ENCODE data around the gene HOXB9.

HOXB9 gene

GRCh38 chr17:48596000-48596734 is 30.0 kb downstream of the HOXB9 start:
- Histone ChIP-seq H3K27ac (ENCODE audit: low read depth in 2 of 2, low read length in 2 of 2) (no peak overlapping the region), H3K9me3 (ENCODE audit: control insufficient read depth in 2 of 2, low read length in 2 of 2) (no peaks in the 10 kb centered on the region), H3K9ac (ENCODE audit: low read depth in 1 of 2, low read length in 2 of 2) (peak overlapping the region; percentile 14 to 73), H3K4me3 (ENCODE audit: low read length in 2 of 2) (peak overlapping the region; percentile 53 to 70), H3K27me3 (ENCODE audit: control insufficient read depth in 2 of 2, insufficient read depth in 2 of 2, low read length in 2 of 2) (peaks cover 0 to 8% of the 10 kb centered on the region in 2 donors), H3K36me3 (ENCODE audit: control insufficient read depth in 2 of 2, insufficient read depth in 2 of 2, low read length in 2 of 2) (peaks cover 23 to 29% of the 10 kb centered on the region in 2 donors), H3K4me1 (ENCODE audit: control insufficient read depth in 2 of 2, insufficient read depth in 2 of 2, low read length in 2 of 2) (peaks cover 40 to 50% of the 10 kb centered on the region in 2 donors)

- H3K36me3 ChIP-seq (ENCODE audit: control insufficient read depth in 2 of 2, insufficient read depth in 2 of 2, low read length in 2 of 2) = peaks cover 23 to 29% of the 10 kb centered on the region in 2 donors
- H3K9me3 ChIP-seq (ENCODE audit: control insufficient read depth in 2 of 2, low read length in 2 of 2) = no peaks in the 10 kb centered on the region
- H3K4me1 ChIP-seq (ENCODE audit: control insufficient read depth in 2 of 2, insufficient read depth in 2 of 2, low read length in 2 of 2) = peaks cover 42 to 49% of the 10 kb centered on the region in 2 donors
- peak overlapping the region in 1 of 2 donors; percentile 56 for H3K27ac ChIP-seq (ENCODE audit: low read depth in 2 of 2, low read length in 2 of 2)
- no peak overlapping the region for H3K4me3 ChIP-seq (ENCODE audit: low read length in 2 of 2)
- H3K9ac ChIP-seq (ENCODE audit: low read depth in 1 of 2, low read length in 2 of 2) = no peak overlapping the region
- peaks cover 0 to 2% of the 10 kb centered on the region in 2 donors for H3K27me3 ChIP-seq (ENCODE audit: control insufficient read depth in 2 of 2, insufficient read depth in 2 of 2, low read length in 2 of 2)
Measured at GRCh38 chr17:48595278-48595999, 30.7 kb downstream of the HOXB9 start.

GRCh38 chr17:48594538-48595277 is 31.4 kb downstream of the HOXB9 start:
- Histone ChIP-seq H3K4me3 (ENCODE audit: low read length in 2 of 2) (peak overlapping the region in 1 of 2 donors; percentile 31), H3K27me3 (ENCODE audit: control insufficient read depth in 2 of 2, insufficient read depth in 2 of 2, low read length in 2 of 2) (peaks cover 0 to 2% of the 10 kb centered on the region in 2 donors), H3K4me1 (ENCODE audit: control insufficient read depth in 2 of 2, insufficient read depth in 2 of 2, low read length in 2 of 2) (peaks cover 41 to 44% of the 10 kb centered on the region in 2 donors), H3K36me3 (ENCODE audit: control insufficient read depth in 2 of 2, insufficient read depth in 2 of 2, low read length in 2 of 2) (peaks cover 23 to 29% of the 10 kb centered on the region in 2 donors), H3K9me3 (ENCODE audit: control insufficient read depth in 2 of 2, low read length in 2 of 2) (no peaks in the 10 kb centered on the region), H3K27ac (ENCODE audit: low read depth in 2 of 2, low read length in 2 of 2) (peak overlapping the region; percentile 10 to 56), H3K9ac (ENCODE audit: low read depth in 1 of 2, low read length in 2 of 2) (peak overlapping the region in 1 of 2 donors; percentile 1)

GRCh38 chr17:48593840-48594537 is 32.2 kb downstream of the HOXB9 start:
- Histone ChIP-seq H3K36me3 (ENCODE audit: control insufficient read depth in 2 of 2, insufficient read depth in 2 of 2, low read length in 2 of 2) (peaks cover 23 to 29% of the 10 kb centered on the region in 2 donors), H3K27me3 (ENCODE audit: control insufficient read depth in 2 of 2, insufficient read depth in 2 of 2, low read length in 2 of 2) (peaks cover 0 to 2% of the 10 kb centered on the region in 2 donors), H3K27ac (ENCODE audit: low read depth in 2 of 2, low read length in 2 of 2) (peak overlapping the region; percentile 10 to 56), H3K4me1 (ENCODE audit: control insufficient read depth in 2 of 2, insufficient read depth in 2 of 2, low read length in 2 of 2) (peaks cover 37 to 38% of the 10 kb centered on the region in 2 donors), H3K9ac (ENCODE audit: low read depth in 1 of 2, low read length in 2 of 2) (peak overlapping the region in 1 of 2 donors; percentile 1), H3K4me3 (ENCODE audit: low read length in 2 of 2) (peak overlapping the region; percentile 31 to 53), H3K9me3 (ENCODE audit: control insufficient read depth in 2 of 2, low read length in 2 of 2) (no peaks in the 10 kb centered on the region)

- Histone ChIP-seq H3K4me3 (ENCODE audit: low read length in 2 of 2) (peak within 1 kb of the TSS; percentile 53 to 69), H3K36me3 (ENCODE audit: control insufficient read depth in 2 of 2, insufficient read depth in 2 of 2, low read length in 2 of 2) (peaks cover 23 to 29% of the 10 kb centered on the region in 2 donors), H3K27ac (ENCODE audit: low read depth in 2 of 2, low read length in 2 of 2) (peak within 1 kb of the TSS; percentile 57 to 87), H3K9me3 (ENCODE audit: control insufficient read depth in 2 of 2, low read length in 2 of 2) (no peaks in the 10 kb centered on the region), H3K9ac (ENCODE audit: low read depth in 1 of 2, low read length in 2 of 2) (peak within 1 kb of the TSS; percentile 35 to 57), H3K27me3 (ENCODE audit: control insufficient read depth in 2 of 2, insufficient read depth in 2 of 2, low read length in 2 of 2) (peaks cover 0 to 2% of the 10 kb centered on the region in 2 donors), H3K4me1 (ENCODE audit: control insufficient read depth in 2 of 2, insufficient read depth in 2 of 2, low read length in 2 of 2) (peaks cover 30 to 33% of the 10 kb centered on the region in 2 donors)
Measured at GRCh38 chr17:48593126-48593829, 32.9 kb downstream of the HOXB9 start, which contains the start of gene HOXB5. Gene HOXB5 (minus strand): TSS chr17:48593779. CDS start chr17:48593682, 97 bp downstream.

GRCh38 chr17:48592577-48592976 is 33.6 kb downstream of the HOXB9 start:
- Histone ChIP-seq H3K4me1 (ENCODE audit: control insufficient read depth in 2 of 2, insufficient read depth in 2 of 2, low read length in 2 of 2) (peaks cover 26 to 34% of the 10 kb centered on the region in 2 donors), H3K4me3 (ENCODE audit: low read length in 2 of 2) (peak overlapping the region; percentile 44 to 69), H3K9ac (ENCODE audit: low read depth in 1 of 2, low read length in 2 of 2) (peak overlapping the region; percentile 35 to 57), H3K9me3 (ENCODE audit: control insufficient read depth in 2 of 2, low read length in 2 of 2) (no peaks in the 10 kb centered on the region), H3K27me3 (ENCODE audit: control insufficient read depth in 2 of 2, insufficient read depth in 2 of 2, low read length in 2 of 2) (peaks cover 0 to 2% of the 10 kb centered on the region in 2 donors), H3K36me3 (ENCODE audit: control insufficient read depth in 2 of 2, insufficient read depth in 2 of 2, low read length in 2 of 2) (peaks cover 23 to 29% of the 10 kb centered on the region in 2 donors), H3K27ac (ENCODE audit: low read depth in 2 of 2, low read length in 2 of 2) (peak overlapping the region; percentile 57 to 87)

GRCh38 chr17:48592057-48592514 is 34.1 kb downstream of the HOXB9 start:
- Histone ChIP-seq H3K4me3 (ENCODE audit: low read length in 2 of 2) (peak overlapping the region; percentile 2 to 69), H3K27ac (ENCODE audit: low read depth in 2 of 2, low read length in 2 of 2) (peak overlapping the region; percentile 57 to 87), H3K27me3 (ENCODE audit: control insufficient read depth in 2 of 2, insufficient read depth in 2 of 2, low read length in 2 of 2) (peaks cover 0 to under 1% of the 10 kb centered on the region in 2 donors), H3K9me3 (ENCODE audit: control insufficient read depth in 2 of 2, low read length in 2 of 2) (no peaks in the 10 kb centered on the region), H3K36me3 (ENCODE audit: control insufficient read depth in 2 of 2, insufficient read depth in 2 of 2, low read length in 2 of 2) (peaks cover 22 to 26% of the 10 kb centered on the region in 2 donors), H3K4me1 (ENCODE audit: control insufficient read depth in 2 of 2, insufficient read depth in 2 of 2, low read length in 2 of 2) (peaks cover 21 to 34% of the 10 kb centered on the region in 2 donors), H3K9ac (ENCODE audit: low read depth in 1 of 2, low read length in 2 of 2) (peak overlapping the region in 1 of 2 donors; percentile 35)

GRCh38 chr17:48591255-48592056 is 34.7 kb downstream of the HOXB9 start:
- peaks cover 16 to 33% of the 10 kb centered on the region in 2 donors for H3K4me1 ChIP-seq (ENCODE audit: control insufficient read depth in 2 of 2, insufficient read depth in 2 of 2, low read length in 2 of 2)
- H3K27me3 ChIP-seq (ENCODE audit: control insufficient read depth in 2 of 2, insufficient read depth in 2 of 2, low read length in 2 of 2) = no peaks in the 10 kb centered on the region
- H3K27ac ChIP-seq (ENCODE audit: low read depth in 2 of 2, low read length in 2 of 2) = peak overlapping the region; percentile 75 to 87
- H3K9ac ChIP-seq (ENCODE audit: low read depth in 1 of 2, low read length in 2 of 2) = peak overlapping the region; percentile 36 to 38
- peaks cover 17 to 23% of the 10 kb centered on the region in 2 donors for H3K36me3 ChIP-seq (ENCODE audit: control insufficient read depth in 2 of 2, insufficient read depth in 2 of 2, low read length in 2 of 2)
- peak overlapping the region in 1 of 2 donors; percentile 69 for H3K4me3 ChIP-seq (ENCODE audit: low read length in 2 of 2)
- H3K9me3 ChIP-seq (ENCODE audit: control insufficient read depth in 2 of 2, low read length in 2 of 2) = no peaks in the 10 kb centered on the region

Data from mucosa of rectum (tissue), 2 donors.